GM18499 (cell line): ENCODE measurements around the gene TRAPPC14.
"Not testable (repeated sequence)": the region's sequence is repeated elsewhere in the genome, so short reads cannot be mapped to it uniquely, and the experiment has no call there.

Experiments
- ATAC-seq: cut with Tn5 transposase; IDR thresholded peaks from one replicate; pipeline ENCODE4 v1.9.1; 2021; ENCODE audit warnings: moderate number of reproducible peaks; ENCODE audit not compliant: insufficient read depth, unreplicated experiment

The TRAPPC14 gene

GRCh38 chr7:100154651-100155491 is 3.7 kb downstream of the TRAPPC14 start:
- no peak for ATAC-seq

DNA sequence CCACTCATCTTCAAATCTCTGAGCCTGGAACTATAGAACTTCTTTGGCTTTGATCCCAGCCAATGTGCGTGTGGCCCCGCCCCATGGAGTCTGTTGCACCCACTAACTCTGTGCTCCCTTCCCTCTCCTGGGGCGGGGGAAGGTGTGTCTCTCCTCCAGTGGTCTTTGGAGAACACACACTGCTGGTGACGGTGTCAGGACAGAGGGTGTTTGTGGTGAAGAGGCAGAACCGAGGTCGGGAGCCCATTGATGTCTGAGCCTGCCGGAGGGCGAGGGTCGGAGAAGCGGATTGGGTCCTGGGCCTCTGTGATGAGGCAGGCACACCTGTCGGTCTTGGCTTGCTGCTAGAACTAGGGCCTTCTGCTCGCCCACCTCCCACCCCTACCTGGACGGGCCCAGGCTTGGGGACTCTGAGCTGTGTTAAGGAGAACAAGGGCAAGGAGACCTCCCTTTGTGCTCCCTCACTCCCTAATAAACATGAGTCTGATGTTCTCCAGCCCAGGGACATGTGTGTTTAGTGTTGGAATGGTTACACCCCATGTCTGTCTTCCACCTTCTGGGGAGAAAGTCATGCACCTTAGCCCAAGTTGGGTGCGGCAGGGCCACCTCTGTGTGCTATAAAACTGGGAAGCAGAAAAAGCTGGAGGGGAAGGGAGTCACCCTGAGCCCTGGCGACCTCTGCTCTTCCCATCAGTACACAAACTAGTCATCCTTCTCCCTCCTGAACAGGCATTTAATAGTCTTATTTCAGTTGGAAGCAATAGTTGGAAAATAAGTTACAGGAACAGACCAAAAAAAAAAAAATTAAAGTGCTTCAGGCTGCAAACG is 4.6 kb downstream of the TRAPPC14 start:
- ATAC-seq, result no peak

GRCh38 chr7:100152937-100153666 is 5.4 kb downstream of the TRAPPC14 start:
- ATAC-seq, result no peak

DNA sequence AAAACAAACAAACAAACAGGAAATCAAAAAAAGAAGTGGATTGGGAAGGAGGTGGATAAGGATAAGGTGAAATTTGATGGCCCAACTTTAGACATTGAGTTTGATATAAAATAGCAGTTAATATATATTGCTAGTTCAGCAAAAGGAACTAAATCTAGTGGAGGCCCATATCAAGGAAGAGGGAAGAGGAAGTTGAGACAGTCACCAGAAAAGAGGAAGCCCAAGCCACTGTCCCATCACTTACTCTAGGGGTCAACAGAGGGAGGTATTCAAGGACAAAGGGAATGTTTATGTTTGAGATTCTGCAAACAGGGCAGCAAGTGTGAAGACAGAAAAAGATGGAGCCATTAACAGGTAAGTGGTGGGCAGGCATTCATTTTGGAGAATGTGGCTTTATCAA is 6.1 kb downstream of the TRAPPC14 start:
- ATAC-seq, result no peak

DNA sequence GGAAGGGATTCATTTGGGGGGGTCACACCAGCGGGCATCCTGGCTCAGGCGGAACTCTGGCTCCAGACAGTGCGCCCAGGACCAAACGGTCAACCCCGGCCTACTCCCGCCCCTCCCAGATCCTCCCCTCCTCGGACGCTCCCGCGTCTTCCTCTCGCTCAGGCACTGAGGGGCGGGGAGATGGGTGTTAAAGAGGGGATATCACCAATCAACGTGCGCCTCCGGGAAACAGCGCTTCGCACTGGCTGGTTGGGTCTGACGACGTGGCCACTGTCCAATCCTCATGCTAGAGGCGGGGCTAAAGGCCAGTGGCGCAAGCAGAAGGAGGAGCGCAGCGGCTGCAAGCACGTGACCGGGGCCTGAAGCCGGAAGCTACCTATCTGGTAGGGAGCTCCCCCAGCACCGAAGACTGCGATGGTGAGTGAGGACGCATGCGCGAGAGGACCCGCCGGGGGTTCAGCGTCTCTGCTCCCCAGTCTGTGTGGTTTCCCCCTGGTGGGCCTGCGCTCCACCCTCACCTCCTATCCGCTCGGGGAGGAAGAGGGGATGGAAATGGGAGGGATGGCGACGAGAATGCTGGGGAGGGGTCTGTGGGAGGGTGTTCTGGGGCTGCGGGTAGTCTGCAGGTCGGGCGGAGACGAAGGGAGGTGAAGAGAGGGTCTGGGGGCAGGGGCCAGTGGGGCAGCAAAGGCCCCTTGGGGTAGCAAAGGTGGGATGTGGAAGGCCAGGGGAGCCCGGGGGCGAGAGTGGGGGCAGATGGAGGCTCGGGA is 9.8 kb downstream of the TRAPPC14 start, which contains the start of gene LAMTOR4:
Gene LAMTOR4 (plus strand): TSS at position 360 of the 770 bp plus-strand sequence. CDS start 55 bp downstream, at position 415.
- ATAC-seq, result peak; percentile 97

DNA sequence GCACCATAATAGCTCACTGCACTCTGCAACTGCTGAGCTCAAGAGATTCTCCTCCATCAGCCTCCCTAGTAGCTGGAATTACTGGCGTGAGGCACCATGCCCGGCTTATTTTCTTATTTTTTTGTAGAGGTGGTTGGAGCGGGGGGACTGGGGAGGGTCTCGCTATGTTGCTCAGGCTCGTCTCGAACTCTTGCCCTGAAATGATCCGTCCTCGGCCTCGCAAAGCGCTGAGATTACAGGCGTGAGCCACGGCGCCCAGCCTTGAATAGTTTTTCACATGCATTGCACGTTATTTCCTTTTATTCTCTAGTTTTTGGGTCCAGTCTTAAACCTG is 10.3 kb downstream of the TRAPPC14 start:
- ATAC-seq, result no peak

DNA sequence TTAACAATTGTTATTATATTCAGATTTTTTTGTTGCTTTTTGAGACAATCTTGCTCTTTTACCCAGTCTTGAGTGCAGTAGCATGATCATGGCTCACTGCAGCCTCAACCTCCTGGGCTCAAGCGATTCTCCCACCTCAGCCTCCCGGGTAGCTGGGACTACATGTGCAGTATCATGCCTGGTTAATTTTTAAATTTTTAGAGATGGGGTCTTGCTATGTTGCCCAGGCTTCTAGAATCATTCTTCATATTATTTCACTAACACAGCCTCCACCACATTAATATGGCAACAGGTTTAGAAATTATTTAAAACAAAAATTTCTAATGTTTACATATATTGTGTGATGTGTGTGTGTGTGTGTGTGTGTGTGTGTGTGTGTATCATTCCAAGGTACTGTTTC is 11.2 kb downstream of the TRAPPC14 start:
- no peak for ATAC-seq

DNA sequence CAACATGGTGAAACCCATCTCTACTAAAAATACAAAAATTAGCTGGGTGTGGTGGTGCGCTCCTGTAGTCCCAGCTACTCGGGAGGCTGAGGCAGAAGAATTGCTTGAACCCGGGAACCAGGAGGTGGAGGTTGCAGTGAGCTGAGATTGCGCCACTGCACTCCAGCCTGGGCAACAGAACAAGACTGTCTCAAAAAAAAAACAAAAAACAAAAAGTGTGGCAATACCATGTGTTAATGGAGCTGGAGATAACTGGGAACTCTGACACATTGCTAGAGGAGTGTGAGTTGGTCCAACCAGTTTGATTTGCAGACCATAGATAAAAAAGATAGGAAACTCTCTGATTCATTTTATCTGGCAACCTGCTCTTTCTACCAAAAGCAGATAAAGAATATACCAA is 12.2 kb downstream of the TRAPPC14 start:
- not testable (repeated sequence) for ATAC-seq

DNA sequence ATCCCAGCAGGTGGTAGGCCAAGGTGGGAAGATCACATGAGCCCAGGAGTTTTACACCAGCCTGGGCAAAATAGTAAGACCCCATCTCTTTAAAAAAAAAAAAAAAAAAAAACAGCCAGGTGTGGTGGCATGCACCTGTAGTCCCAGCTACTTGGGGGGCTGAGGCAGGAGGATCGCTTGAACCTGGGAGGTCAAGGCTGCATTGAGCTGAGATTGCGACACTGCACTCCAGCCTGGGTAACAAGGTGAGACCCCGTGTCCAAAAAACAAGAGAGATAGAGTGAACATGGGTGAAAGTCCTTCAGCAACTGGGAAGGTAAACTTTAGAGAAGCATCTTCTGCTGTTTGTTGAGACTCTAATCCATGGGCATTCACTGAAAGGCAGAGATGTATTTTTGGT is 16.1 kb downstream of the TRAPPC14 start:
- ATAC-seq, result no peak

GRCh38 chr7:100141555-100141949 is 17.0 kb downstream of the TRAPPC14 start:
- no peak for ATAC-seq

- ATAC-seq, result no peak
Measured at GRCh38 chr7:100137851-100138760, 20.4 kb downstream of the TRAPPC14 start.

GRCh38 chr7:100132697-100133151 is 25.8 kb downstream of the TRAPPC14 start:
- ATAC-seq, result no peak

DNA sequence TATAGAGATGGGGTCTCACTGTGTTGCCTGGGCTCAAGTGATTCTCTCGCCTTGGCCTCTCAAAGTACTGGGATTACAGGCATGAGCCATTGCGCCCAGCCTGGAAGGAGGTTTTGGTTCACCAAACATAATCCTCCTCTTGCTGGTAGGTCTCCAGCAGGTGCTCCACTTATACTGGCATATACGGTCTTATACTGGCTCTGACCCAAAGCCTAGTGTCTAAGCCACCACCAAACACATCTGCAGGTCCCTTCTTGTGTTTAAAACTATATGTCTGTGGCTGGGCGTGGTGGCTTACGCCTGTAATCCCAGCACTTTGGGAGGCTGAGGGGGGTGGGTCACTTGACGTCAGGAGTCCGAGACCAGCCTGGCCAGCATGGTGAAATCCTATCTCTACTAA is 26.4 kb downstream of the TRAPPC14 start:
- no peak for ATAC-seq

- ATAC-seq, result no peak
Measured at GRCh38 chr7:100130608-100131453, 27.7 kb downstream of the TRAPPC14 start.

DNA sequence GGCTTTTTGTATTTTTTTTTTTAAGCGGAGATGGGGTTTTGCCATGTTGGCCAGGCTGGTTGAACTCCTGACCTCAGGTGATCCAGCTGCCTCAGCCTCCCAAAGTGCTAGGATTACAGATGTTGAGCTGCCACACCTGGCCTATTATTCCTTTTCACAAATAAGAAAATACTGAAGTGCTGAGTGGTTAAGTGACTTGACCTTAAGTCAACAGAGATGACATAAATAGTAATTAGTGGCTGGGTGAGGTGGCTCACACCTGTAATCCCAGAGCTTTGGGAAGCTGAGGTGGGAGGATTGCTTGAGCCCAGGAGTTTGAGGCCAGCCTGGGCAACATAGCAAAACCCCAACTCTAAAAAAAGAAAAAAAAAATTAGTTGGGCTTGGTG is 28.3 kb downstream of the TRAPPC14 start:
- not testable (repeated sequence) for ATAC-seq

- no peak for ATAC-seq
Measured at GRCh38 chr7:100128637-100128963, 29.9 kb downstream of the TRAPPC14 start.

- ATAC-seq, result no peak
Measured at GRCh38 chr7:100127866-100128636, 30.5 kb downstream of the TRAPPC14 start.
